CMK (cell line): ENCODE measurements around the gene ZNF362.
"Not testable (repeated sequence)": the region's sequence is repeated elsewhere in the genome, so short reads cannot be mapped to it uniquely, and the experiment has no call there.

Source experiments
- DNase-seq: peaks from one replicate; pipeline ENCODE4 v3.0.0-alpha.2; 2010; ENCODE audit warnings: low read depth

ZNF362 gene

GRCh38 chr1:33287317-33287716 is 31.0 kb downstream of the ZNF362 start:
- DNase-seq, result no peak

DNA sequence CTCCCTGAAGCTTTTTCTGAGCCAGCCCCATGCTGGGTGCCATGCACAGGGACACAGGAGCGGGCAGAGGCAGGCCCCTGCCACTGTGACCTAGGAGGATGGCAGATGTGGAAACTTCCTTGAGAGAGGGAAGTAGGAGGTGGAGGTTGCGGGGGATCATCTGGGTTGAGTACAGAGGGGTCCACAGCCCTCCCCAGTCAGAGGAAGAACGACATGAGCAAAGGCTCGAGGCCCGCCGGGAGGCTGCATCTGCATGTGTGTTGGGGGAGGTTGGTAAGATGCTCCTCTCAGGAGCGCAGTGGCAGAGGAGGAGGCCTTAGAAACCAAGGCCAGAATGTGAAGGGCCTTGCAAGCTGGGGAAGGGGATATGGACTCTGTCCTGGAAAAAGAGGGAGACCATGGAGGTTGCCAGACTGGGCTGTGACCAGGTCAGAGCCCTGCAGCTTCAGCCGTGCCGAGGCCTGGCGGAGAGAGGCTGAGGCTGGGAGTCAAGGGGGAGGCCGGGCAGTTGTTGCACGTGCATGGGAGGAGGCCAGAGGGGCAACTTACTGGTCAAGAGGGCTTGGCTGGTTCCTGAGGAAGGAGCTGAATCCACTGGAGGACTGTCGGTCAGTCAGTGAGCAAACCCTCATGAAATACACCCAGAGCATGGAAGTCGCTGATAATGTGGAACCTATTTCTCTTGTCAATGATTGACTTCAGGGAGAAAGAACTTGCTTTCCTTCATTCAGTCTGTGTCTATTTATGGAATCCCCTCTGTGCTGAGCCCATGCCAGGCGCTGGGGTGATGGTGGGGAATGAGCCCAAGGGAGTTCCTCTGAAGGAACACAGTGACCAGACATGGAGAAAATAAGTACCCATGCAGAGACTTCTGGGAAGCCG is 32.9 kb downstream of the ZNF362 start:
- no peak for DNase-seq

- DNase-seq, result no peak
Observed at GRCh38 chr1:33289858-33290154, 33.5 kb downstream of the ZNF362 start.

- DNase-seq, result not testable (repeated sequence)
Observed at GRCh38 chr1:33290615-33291014, 34.3 kb downstream of the ZNF362 start.

DNA sequence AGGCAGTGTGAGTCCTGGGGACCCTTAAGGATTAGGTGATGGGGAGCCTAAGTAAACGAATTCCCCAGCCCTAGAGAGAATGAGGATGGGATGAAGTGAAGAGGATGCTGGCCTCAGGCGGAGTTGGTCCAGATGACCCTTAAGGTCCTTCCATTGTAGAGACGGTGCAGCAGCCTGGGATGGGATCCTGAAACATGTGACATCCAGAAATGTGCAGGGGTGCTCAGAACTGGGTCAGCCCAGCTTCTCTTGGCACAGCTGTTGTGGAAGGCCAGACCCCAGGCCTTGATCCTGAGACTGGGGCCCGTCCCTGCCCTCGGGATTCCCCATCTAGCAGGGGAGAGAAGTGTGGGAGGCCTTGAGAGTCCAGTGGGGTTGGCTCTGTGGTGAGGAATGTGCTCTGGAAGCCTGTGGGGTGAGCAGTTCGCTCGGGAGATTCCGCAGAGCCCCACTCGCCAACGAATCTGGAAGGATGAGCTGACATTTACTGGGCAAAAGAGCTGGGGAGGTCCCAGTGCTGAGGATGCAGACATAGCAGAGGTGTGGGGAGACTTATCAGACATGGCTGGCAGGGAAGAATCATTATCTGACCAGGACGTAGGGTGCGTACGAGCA is 36.5 kb downstream of the ZNF362 start:
- DNase-seq, result no peak

DNA sequence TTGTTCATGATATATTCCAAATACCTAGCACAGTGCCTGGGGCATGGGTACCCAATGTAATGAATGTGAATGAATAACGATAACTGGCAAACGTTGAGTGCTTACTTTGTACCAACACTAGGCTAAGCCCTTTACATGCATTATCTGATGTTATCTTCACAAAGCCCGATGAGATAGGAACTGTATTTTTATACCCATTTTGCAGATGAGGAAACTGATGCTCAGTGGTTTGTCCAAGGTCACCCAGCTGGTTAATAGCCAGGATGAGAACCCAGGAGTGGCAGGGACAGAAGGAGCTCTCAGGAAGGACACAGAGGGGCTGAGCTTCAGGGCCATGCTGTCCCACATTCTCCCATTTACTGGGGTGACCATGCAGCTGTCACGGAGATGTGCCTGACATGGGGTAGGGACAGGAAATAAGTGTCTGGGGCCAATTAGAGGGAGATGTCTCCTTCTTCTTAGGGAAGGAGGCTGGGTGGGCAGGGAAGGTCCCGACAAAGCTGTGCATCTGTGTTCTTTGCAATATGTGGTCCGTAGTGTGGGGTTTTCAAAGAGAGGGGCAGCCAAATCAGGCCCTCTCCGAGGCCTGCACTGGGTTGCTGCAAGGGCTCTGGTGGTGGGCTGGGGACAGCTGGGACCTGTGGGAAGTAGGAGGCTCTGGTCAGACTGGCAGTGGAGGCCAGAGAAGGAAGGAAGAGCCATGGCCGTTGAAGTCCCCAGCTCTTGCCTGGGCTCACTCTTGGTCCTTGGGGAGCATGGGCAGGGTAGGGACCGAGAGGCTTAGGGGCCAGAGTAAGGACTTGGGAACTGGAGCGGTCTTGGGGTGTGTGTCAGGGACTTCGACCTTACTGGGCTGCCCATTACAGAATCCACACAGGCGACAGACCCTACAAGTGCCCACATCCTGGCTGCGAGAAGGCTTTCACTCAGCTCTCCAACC is 38.0 kb downstream of the ZNF362 start:
- DNase-seq, result no peak

GRCh38 chr1:33295023-33295422 is 38.7 kb downstream of the ZNF362 start:
- no peak for DNase-seq

GRCh38 chr1:33295450-33296081 is 39.3 kb downstream of the ZNF362 start:
- DNase-seq, result no peak

DNA sequence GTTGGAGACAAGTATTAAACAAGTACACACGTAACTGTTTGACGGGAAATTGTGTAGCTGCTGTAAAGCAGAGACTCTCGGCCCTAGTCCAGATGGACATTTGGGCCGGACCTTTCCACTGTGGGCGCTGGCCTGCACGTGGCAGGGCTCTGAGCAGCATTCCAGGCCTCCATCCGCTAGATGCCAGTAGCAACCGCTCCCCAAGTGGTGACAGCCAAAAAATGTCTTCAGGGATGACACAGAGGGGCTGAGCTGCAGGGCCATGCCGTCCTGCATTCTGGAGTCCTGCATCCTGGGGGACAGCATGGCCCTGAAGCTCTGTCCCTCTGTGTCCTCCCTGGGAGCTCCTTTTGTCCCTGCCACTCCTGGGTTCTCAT is 39.8 kb downstream of the ZNF362 start:
- DNase-seq, result no peak

- no peak for DNase-seq
Observed at GRCh38 chr1:33296824-33297223, 40.5 kb downstream of the ZNF362 start.

GRCh38 chr1:33297911-33298622 is 41.8 kb downstream of the ZNF362 start:
- DNase-seq, result no peak

GRCh38 chr1:33298623-33299277 is 42.5 kb downstream of the ZNF362 start:
- DNase-seq, result peak; percentile 40

GRCh38 chr1:33299461-33300155 is 43.3 kb downstream of the ZNF362 start:
- no peak for DNase-seq

GRCh38 chr1:33300673-33301072 is 44.4 kb downstream of the ZNF362 start:
- no peak for DNase-seq

GRCh38 chr1:33301273-33301984 is 45.1 kb downstream of the ZNF362 start:
- no peak for DNase-seq

GRCh38 chr1:33302325-33302724 is 46.0 kb downstream of the ZNF362 start:
- peak; percentile 56 for DNase-seq

DNA sequence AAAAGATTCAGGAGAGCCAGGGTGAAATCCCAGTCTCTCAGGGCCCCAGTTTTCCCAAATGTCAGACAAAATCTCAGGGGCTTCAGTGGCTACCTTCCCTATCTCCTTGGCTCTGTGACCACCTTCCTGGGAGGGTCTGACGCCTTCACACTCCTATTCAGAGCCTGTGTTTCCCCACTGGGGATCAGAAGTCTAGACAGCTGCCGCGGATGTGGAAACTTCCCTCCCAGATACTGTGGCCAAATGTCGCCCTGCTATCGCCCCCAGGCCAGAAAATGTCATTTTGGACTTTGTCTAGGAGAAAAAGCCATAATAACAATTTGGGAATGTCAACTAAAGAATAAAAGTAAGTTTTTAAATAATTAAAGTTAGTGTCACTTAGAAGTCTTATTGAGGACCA is 48.7 kb downstream of the ZNF362 start:
- no peak for DNase-seq

- no peak for DNase-seq
Observed at GRCh38 chr1:33305816-33306652, 49.7 kb downstream of the ZNF362 start.
